ENCODE measurements around the gene MKKS. TPM values are rescaled to one million over a fixed set of nuclear protein-coding genes. Genes with fewer than 3 reads are reported as not detected.
A peak's percentile ranks its signal among the peaks of the same experiment; 100 is the strongest.

MKKS gene
- 1 to 10 TPM; 6.6 to 7.5 TPM for total RNA-seq

GRCh38 chr20:10433623-10434466 lies at the start of gene MKKS:
Gene MKKS (minus strand): TSS chr20:10434222. CDS start chr20:10413514, 20,708 bp downstream.
- no peaks in the 10 kb centered on the region for H3K36me3 Mint-ChIP-seq
- DNase-seq (peak; percentile 88), ATAC-seq (peak; percentile 71)
- H3K27me3 Mint-ChIP-seq: no peaks in the 10 kb centered on the region
- H3K4me1 Mint-ChIP-seq: peaks cover 61% of the 10 kb centered on the region
- CTCF ChIA-PET: interaction anchor here (0.7 to 1.9 kb wide), 10 partner anchors 19 to 456 kb away, joined by 3 to 9 read pairs (median 5); no protein-coding TSS in a partner anchor
- no peaks in the 10 kb centered on the region for H3K9me3 Mint-ChIP-seq (ENCODE audit: low read depth)
- peak within 1 kb of the TSS; percentile 94 for H3K27ac Mint-ChIP-seq
- peak within 1 kb of the TSS; percentile 92 for H3K4me3 Mint-ChIP-seq

DNA sequence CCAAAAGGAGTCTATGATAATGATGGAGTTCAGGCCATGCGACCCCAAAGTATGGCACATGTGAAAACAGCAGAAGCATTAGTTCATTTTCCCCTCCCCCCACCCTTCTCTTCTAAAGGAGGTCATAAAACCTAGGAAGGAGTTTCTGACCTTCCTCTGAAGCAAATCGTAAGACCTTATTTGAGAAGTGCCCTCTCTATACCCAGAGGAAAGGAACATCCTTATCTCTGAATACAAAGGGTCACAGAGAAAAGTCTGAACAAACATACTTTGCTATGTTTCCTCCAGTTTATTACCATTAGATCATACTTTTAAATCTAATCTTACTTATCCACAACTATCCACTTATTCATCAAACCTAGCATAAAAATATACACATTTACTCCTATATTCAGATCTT lies 49.7 kb upstream of the MKKS start:
- H3K4me3 Mint-ChIP-seq: no peak overlapping the region
- H3K4me1 Mint-ChIP-seq: peaks cover 2% of the 10 kb centered on the region
- CTCF ChIA-PET: no interaction called here
- ATAC-seq: no peak
- H3K27ac Mint-ChIP-seq: no peak overlapping the region
- DNase-seq: no peak
- no peaks in the 10 kb centered on the region for H3K27me3 Mint-ChIP-seq
- H3K36me3 Mint-ChIP-seq: peaks cover 2% of the 10 kb centered on the region
- no peaks in the 10 kb centered on the region for H3K9me3 Mint-ChIP-seq (ENCODE audit: low read depth)

DNA sequence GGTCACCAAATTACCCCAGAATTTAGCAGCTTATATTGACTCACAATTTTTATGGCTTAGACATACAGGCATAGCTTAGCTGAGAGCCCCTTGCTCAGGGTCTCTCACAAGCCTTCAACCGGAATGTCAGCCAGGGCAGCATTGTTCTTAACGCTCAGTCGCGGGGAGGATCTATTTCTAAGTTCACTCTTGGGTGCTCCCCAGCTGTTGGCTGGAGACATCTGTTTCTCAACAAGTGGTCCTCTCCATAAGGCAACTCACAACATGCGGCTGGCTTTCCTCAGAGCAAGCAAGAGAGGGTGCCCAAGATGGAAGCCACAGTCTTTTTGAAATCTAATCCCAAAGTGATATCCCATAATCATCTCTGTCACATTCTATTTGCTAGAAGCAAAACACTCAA lies 47.7 kb upstream of the MKKS start:
- no peaks in the 10 kb centered on the region for H3K9me3 Mint-ChIP-seq (ENCODE audit: low read depth)
- no peak overlapping the region for H3K4me3 Mint-ChIP-seq
- peaks cover 2% of the 10 kb centered on the region for H3K36me3 Mint-ChIP-seq
- H3K27me3 Mint-ChIP-seq: no peaks in the 10 kb centered on the region
- CTCF ChIA-PET: no interaction called here
- ATAC-seq (no peak), DNase-seq (no peak)
- no peak overlapping the region for H3K27ac Mint-ChIP-seq
- peaks cover 2% of the 10 kb centered on the region for H3K4me1 Mint-ChIP-seq

GRCh38 chr20:10478930-10479329 lies 44.9 kb upstream of the MKKS start:
- Mint-ChIP-seq H3K9me3 (ENCODE audit: low read depth) (no peaks in the 10 kb centered on the region), H3K4me1 (peaks cover 18% of the 10 kb centered on the region), H3K27ac (no peak overlapping the region), H3K4me3 (no peak overlapping the region), H3K36me3 (no peaks in the 10 kb centered on the region), H3K27me3 (no peaks in the 10 kb centered on the region)
- CTCF ChIA-PET: interaction anchor here (1.2 kb wide), 1 partner anchor 54 kb away, joined by 3 read pairs; no protein-coding TSS in a partner anchor
- no peak for ATAC-seq
- DNase-seq: no peak

- Mint-ChIP-seq H3K4me3 (no peak overlapping the region), H3K27me3 (no peaks in the 10 kb centered on the region), H3K9me3 (ENCODE audit: low read depth) (no peaks in the 10 kb centered on the region), H3K27ac (no peak overlapping the region), H3K36me3 (no peaks in the 10 kb centered on the region), H3K4me1 (peaks cover 18% of the 10 kb centered on the region)
- no peak for ATAC-seq
- CTCF ChIA-PET: interaction anchor here (1.2 kb wide), 1 partner anchor 53 kb away, joined by 3 read pairs; no protein-coding TSS in a partner anchor
- no peak for DNase-seq
Measured at GRCh38 chr20:10478205-10478604, 44.2 kb upstream of the MKKS start.

DNA sequence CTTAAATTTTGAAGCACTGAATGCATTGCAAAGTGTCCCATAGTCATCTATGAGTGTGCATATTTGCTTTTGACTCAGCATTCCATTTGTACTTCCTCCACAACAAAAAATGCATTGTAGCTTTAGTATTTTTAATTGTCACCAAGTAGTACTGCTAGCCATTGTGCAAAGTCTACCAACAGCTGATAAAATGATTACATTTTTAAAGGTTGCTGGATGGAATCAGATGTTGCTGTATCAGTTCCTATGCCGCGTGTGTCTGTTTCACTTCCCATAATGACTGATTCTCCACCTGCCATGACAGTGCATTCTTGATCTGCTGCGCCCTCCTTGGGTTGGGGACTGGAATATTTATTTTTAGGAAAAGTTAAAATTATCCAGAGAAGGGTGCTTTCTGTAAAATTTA lies 42.3 kb upstream of the MKKS start:
- Mint-ChIP-seq H3K27me3 (no peaks in the 10 kb centered on the region), H3K4me3 (no peak overlapping the region), H3K9me3 (ENCODE audit: low read depth) (no peaks in the 10 kb centered on the region), H3K36me3 (peaks cover 2% of the 10 kb centered on the region), H3K27ac (no peak overlapping the region), H3K4me1 (peaks cover 18% of the 10 kb centered on the region)
- CTCF ChIA-PET: no interaction called here
- DNase-seq (no peak), ATAC-seq (no peak)

DNA sequence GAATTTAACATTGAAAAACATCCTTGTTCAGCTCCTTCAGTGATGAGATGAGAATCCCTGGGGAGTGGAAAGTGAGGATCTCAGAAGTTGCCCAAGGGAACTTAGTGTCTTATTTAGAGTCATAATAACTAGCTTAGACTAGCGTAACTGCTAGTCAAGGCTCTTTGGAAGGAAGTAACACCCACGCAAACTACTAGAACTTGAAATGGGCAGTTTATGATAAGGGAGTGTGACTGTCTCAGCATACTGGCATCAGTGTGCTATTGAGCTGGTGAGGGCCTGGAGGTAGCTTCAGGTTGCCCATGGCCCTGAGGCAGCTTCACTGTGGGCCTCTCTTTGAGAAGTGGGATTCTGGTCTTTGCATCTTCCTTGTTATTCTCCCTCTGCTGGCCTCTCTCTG lies 41.2 kb upstream of the MKKS start:
- ATAC-seq: no peak
- H3K9me3 Mint-ChIP-seq (ENCODE audit: low read depth): no peaks in the 10 kb centered on the region
- CTCF ChIA-PET: interaction anchor here (0.7 kb wide), 1 partner anchor 36 kb away, joined by 3 read pairs; no protein-coding TSS in a partner anchor

GRCh38 chr20:10474606-10475184 lies 40.7 kb upstream of the MKKS start:
- CTCF ChIA-PET: interaction anchor here (0.7 kb wide), 1 partner anchor 36 kb away, joined by 3 read pairs; no protein-coding TSS in a partner anchor

More for the DNA sequence above, 41.2 kb upstream of the MKKS start:
- H3K36me3 Mint-ChIP-seq: peaks cover 2% of the 10 kb centered on the region
- H3K4me3 Mint-ChIP-seq: no peak overlapping the region
- peaks cover 18% of the 10 kb centered on the region for H3K4me1 Mint-ChIP-seq
- no peak for DNase-seq
- H3K27me3 Mint-ChIP-seq: no peaks in the 10 kb centered on the region
- no peak overlapping the region for H3K27ac Mint-ChIP-seq

DNA sequence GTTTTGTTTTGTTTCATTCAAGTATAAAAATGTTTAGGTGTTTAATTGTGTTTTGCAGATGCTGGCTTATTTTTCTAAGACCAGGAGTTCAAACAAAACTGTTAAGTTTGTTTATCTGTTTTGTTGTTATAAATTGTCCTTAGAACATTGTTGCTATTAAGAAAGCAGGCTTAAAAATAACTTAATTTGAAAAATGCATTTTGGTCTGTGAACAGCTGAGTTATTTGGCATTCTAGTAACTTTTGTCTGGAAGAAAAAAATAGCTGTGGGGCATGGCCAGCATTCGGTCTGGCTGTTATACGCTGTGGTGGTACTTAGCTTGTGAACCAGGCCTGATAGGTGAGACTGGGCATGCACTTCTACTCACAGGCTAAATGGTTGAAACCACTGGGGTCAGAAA lies 38.8 kb upstream of the MKKS start:
- no peak for ATAC-seq

More at GRCh38 chr20:10474606-10475184, 40.7 kb upstream of the MKKS start:
- Mint-ChIP-seq H3K4me1 (peaks cover 19% of the 10 kb centered on the region), H3K4me3 (no peak overlapping the region), H3K9me3 (ENCODE audit: low read depth) (no peaks in the 10 kb centered on the region), H3K36me3 (peaks cover 2% of the 10 kb centered on the region), H3K27me3 (no peaks in the 10 kb centered on the region), H3K27ac (no peak overlapping the region)
- ATAC-seq: no peak
- no peak for DNase-seq

GRCh38 chr20:10470276-10470675 lies 36.3 kb upstream of the MKKS start:
- Mint-ChIP-seq H3K27me3 (no peaks in the 10 kb centered on the region), H3K27ac (no peak overlapping the region), H3K9me3 (ENCODE audit: low read depth) (no peaks in the 10 kb centered on the region), H3K36me3 (peaks cover 2% of the 10 kb centered on the region), H3K4me3 (no peak overlapping the region), H3K4me1 (peaks cover 11% of the 10 kb centered on the region)
- no peak for DNase-seq
- ATAC-seq: no peak
- CTCF ChIA-PET: interaction anchor here (1.1 to 1.4 kb wide), 2 partner anchors 55 to 66 kb away, joined by 3 to 4 read pairs; no protein-coding TSS in a partner anchor

More for the DNA sequence above, 38.8 kb upstream of the MKKS start:
- peaks cover 2% of the 10 kb centered on the region for H3K36me3 Mint-ChIP-seq
- no peaks in the 10 kb centered on the region for H3K27me3 Mint-ChIP-seq
- no peaks in the 10 kb centered on the region for H3K9me3 Mint-ChIP-seq (ENCODE audit: low read depth)
- no peak for DNase-seq
- no peak overlapping the region for H3K27ac Mint-ChIP-seq
- no peak overlapping the region for H3K4me3 Mint-ChIP-seq
- CTCF ChIA-PET: interaction anchor here (1.3 kb wide), 1 partner anchor 64 kb away, joined by 4 read pairs; no protein-coding TSS in a partner anchor
- H3K4me1 Mint-ChIP-seq: peaks cover 23% of the 10 kb centered on the region

- no peaks in the 10 kb centered on the region for H3K9me3 Mint-ChIP-seq (ENCODE audit: low read depth)
- H3K4me1 Mint-ChIP-seq: peaks cover 7% of the 10 kb centered on the region
- no peaks in the 10 kb centered on the region for H3K27me3 Mint-ChIP-seq
- CTCF ChIA-PET: interaction anchor here (1.1 to 1.4 kb wide), 2 partner anchors 55 to 67 kb away, joined by 3 to 4 read pairs; no protein-coding TSS in a partner anchor
- H3K36me3 Mint-ChIP-seq: peaks cover 2% of the 10 kb centered on the region
- peak; percentile 64 for ATAC-seq
- H3K27ac Mint-ChIP-seq: no peak overlapping the region
- DNase-seq: peak; percentile 44
- H3K4me3 Mint-ChIP-seq: no peak overlapping the region
Measured at GRCh38 chr20:10469599-10469998, 35.6 kb upstream of the MKKS start.

GRCh38 chr20:10469056-10469455 lies 35.0 kb upstream of the MKKS start:
- peaks cover 3% of the 10 kb centered on the region for H3K36me3 Mint-ChIP-seq
- H3K4me1 Mint-ChIP-seq: peaks cover 7% of the 10 kb centered on the region
- H3K27ac Mint-ChIP-seq: no peak overlapping the region
- no peak overlapping the region for H3K4me3 Mint-ChIP-seq
- ATAC-seq (no peak), DNase-seq (no peak)
- no peaks in the 10 kb centered on the region for H3K9me3 Mint-ChIP-seq (ENCODE audit: low read depth)
- no peaks in the 10 kb centered on the region for H3K27me3 Mint-ChIP-seq
- CTCF ChIA-PET: interaction anchor here (1.0 to 2.3 kb wide), 4 partner anchors 42 to 227 kb away, joined by 3 to 9 read pairs (median 4); no protein-coding TSS in a partner anchor

DNA sequence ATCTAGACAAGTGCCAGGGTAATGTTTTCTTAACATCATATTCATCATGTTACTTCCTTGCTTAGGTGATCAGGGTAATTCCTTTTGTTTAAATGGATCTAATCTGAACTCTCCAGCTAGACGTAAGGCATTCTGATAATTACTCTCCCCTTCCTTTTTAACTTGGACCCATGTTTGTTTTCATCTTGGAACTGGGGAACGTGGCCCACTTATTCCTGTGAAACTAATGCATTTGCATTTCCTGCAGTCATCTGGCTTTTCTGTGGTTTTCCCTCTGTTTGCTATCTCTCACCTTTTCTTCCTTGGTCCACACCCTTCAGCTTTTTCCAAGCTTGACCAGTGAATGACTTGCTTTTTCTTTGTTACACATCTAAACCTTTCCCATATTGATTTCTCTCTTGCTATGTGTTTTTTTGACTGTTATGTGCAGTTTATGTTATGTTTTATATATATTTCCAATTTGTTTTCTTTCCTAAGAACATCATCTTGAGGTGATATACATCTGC lies 34.4 kb upstream of the MKKS start:
- CTCF ChIA-PET: interaction anchor here (1.0 to 2.3 kb wide), 4 partner anchors 42 to 227 kb away, joined by 3 to 9 read pairs (median 4); no protein-coding TSS in a partner anchor
- peaks cover 10% of the 10 kb centered on the region for H3K36me3 Mint-ChIP-seq
- H3K27ac Mint-ChIP-seq: no peak overlapping the region
- H3K4me1 Mint-ChIP-seq: peaks cover 10% of the 10 kb centered on the region
- DNase-seq: no peak
- no peak for ATAC-seq
- no peak overlapping the region for H3K4me3 Mint-ChIP-seq
- no peaks in the 10 kb centered on the region for H3K9me3 Mint-ChIP-seq (ENCODE audit: low read depth)
- no peaks in the 10 kb centered on the region for H3K27me3 Mint-ChIP-seq
